Frontal cortex (tissue), 4 donors: ENCODE results near the gene LCN6. TPM values are rescaled to one million over a fixed set of nuclear protein-coding genes. Genes with fewer than 3 reads are reported as not detected.
A peak's percentile ranks its signal among the peaks of the same experiment; 100 is the strongest.

ENCODE experiments used
- DNase-seq, 2 donors: peaks; one replicate each; pipeline ENCODE4 v3.0.0; 2012; ENCODE audit warnings: low spot score in 2 of 2
- FAIRE-seq: peaks from 2 replicates; lab custom pipeline; 2012; peaks lifted over from hg19 to GRCh38; lab: Jason Lieb, UNC
- small RNA-seq: library from RNA; depleted of rRNA; stranded (forward); fragments of <200 nt; gene quantifications from one replicate; pipeline ENCODE3, GENCODE V24; 2014
- total RNA-seq: library from RNA; depleted of rRNA; stranded (reverse); fragments of >200 nt; gene quantifications from one replicate; pipeline ENCODE4 v1.2.3, GENCODE V29; 2014
- donor health status: control.
- donor health status: control.
- donor health status: control.

LCN6 gene
- total RNA-seq, 1 donor from 2014 or later: not detected

DNA sequence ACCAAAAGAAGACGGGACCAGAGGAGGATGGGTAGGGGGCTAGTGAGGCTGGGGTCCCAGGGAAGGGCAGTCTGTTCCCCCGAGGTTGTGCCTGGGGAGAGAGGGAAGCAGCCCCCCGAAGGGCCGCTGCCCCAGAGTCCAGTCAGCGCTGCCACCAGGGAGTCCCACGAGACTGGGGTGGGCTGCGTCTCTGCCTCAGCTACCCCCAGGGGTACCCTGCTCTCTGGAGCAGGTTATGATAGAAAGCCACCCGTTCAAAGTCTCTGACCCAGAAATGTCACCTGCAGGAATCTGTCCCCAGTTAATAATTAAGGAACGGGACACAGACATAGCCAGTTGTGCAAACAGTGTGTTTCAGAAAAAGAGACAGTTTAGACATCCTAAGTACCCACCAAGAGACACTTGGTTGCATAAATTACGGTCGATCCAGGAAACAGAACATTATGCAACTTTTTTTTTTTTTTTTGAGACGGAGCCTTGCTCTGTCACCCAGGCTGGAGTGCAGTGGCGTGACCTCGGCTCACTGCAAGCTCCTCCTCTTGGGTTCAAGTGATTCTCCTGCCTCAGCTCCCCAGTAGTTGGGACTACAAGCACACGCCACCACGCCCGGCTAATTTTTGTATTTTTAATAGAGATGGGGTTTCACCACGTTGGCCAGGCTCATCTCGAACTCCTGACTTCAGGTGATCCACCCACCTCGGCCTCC, 50.4 kb downstream of the LCN6 start:
- FAIRE-seq: no peak

DNA sequence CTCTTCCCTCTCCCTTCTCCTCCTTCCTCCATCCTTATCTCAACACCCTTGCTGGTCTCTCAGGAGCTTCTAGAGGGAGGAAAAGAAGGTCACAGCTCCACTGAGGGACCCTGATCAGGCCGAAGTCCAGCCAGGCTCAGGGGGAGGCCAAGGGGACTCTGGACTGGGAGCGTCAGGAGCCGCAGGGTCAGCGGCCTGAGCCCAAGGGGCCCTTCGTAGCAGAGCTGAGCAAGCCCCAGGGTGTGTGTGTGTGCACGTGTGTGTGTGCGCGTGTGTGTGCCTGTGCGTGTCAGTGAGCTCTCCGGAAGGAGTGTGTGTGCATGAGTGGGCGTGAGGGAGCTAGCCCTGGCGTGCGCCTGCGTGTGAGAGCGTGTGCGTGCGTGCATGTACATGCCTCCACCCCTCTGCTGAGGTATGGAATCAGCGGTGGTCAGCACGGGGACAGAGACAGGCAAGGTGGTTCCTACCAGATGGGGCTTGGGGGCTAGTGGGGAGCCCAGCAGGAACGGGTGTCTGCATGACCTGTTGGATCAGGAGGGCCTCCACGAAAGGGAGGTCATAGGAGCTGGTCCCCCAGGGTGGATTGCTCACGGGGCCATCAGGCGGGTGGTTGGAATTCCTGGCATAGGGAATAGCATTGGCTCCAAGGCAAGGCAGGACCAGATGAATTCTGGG, 51.0 kb downstream of the LCN6 start:
- no peak for DNase-seq
- FAIRE-seq: no peak

More for the DNA sequence above, 50.4 kb downstream of the LCN6 start:
- no peak for DNase-seq

DNA sequence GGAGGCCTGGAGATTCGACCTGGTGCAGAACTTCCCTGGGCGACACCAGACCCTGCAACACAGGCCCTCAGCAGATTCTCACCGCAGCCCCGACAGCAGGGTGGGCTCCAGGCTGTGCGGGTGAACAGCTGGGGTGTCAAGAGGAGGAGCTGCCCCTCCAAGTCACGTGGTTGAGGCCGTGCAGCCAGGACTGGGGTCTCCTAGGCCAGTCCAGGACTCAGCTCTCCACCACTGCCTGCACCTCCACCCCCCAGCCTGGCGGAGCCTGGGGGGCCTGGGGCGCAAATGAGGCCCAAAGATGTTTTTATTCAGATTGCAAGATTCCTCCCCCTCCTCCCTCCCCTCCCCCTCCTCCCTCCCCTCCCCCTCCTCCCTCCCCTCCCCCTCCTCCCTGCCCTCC, 51.8 kb downstream of the LCN6 start:
- DNase-seq: no peak
- FAIRE-seq: no peak

DNA sequence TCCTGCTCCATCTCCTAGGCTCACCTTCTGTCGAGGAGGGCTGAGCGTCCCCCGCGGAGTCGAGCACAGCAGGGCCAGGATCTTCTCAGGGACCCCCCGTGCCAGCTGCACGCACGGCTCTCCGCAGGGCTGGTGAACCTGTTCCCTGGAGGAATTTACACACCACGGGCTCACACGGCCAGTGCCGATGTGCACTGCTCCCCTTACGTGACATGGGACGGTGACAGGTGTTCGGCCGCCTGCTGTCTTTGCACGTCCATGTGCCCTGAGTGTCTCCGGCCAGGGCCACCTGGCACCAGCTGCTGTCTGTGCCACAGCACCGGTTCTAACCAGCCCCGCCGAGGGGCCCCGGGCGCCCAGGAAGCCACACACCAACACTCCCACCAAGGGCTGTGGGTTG, 52.4 kb downstream of the LCN6 start:
- FAIRE-seq (no peak), DNase-seq (no peak)

DNA sequence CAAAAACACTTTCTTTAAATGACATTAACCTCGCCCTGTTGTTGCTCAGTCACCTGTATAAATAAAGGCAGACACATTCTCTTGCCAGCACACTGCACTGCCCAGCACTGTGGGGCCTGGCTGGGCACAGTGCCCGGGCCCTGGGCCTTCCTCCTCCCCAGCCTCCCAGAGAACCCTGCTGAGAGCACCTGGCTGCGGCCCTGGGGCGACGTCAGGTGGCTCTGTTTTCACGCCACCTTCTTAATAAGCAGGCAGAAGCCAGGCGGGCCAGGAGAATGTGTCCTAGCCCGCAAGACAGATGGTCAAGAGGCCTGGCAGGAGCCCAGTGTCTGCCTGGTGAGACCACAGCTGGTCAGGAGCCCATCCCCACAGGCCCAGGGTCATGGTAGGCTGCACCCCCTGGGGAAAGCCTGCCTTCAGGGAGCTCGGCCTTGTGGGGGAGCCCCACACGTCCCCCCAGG, 52.9 kb downstream of the LCN6 start:
- FAIRE-seq (no peak), DNase-seq (no peak)

DNA sequence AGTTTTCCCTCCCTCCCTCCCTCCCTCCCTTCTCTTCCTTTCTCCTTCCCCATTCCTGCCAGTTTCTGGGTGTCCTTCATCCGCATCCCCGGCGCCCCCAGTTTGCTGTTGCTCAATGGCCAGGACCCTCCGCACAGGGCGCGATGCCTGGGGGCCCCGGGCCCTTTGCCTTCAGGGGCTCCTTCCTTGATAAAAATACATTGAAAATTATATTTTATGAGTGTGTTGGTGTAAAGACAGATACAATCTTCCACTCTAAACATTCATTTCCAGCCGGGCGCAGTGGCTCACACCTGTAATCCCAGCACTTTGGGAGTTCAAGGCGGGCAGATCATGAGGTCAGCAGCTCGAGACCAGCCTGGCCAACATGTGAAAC, 53.5 kb downstream of the LCN6 start:
- FAIRE-seq: no peak

DNA sequence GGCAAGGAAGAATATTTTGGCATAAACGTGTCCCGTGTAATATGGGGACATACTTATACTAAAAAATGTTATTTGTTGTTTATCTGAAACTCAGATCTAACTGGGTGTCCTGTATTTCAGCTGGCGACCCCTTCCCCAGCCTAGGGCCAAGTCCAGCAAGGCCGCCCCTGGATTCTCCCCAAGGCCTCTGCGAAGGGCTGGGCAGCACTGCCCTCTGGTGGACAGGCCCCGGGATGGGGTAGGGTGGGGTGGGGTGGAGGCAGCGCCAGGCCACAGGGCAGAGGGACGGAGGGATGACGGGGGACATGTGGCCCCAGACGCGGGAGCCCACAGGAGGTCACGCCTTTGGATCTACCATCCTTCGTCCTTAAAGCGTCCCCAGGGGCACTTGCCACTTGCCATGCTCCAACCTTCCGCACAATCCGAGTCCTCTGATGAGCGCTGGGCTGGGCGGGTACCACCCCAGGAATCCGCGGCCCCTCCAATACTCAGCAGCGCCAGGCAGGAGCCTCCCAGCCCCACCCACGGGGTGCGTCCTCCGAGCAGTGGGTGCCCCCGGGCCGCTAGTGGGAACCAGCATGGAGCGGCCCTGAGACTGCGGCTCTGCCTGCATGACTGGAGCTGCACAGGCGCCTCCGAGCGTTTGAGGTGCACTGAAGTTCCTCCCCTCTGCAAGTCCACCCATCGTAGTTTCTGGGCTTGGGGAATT, 54.0 kb downstream of the LCN6 start:
- DNase-seq: peak in 1 of 2 donors; percentile 74

More for the DNA sequence above, 53.5 kb downstream of the LCN6 start:
- no peak for DNase-seq

More for the DNA sequence above, 54.0 kb downstream of the LCN6 start:
- no peak for FAIRE-seq

Small RNAs within 50 kb of the gene (small RNA-seq; reads per million reads assigned to genes)
- gene ATP6V1G1P3: not detected
- gene MIR6722: not detected

Other genes with a start within 250 kb of the LCN6 start
- 15.9 TPM for gene NOTCH1, start 202.5 kb downstream of the LCN6 start, total RNA-seq
- gene EGFL7, start 85.6 kb downstream of the LCN6 start, total RNA-seq: 12.6 TPM
- gene AGPAT2, start 61.1 kb downstream of the LCN6 start, total RNA-seq: 1.2 TPM
- gene DIPK1B, start 36.0 kb downstream of the LCN6 start, total RNA-seq: 26.9 TPM
- not detected for gene LCN10, start 5.6 kb downstream of the LCN6 start, total RNA-seq
- gene LCN8, start 9.7 kb upstream of the LCN6 start, total RNA-seq: not detected
- not detected for gene LCN15, start 16.0 kb upstream of the LCN6 start, total RNA-seq
- 17.1 TPM for gene TMEM141, start 42.8 kb upstream of the LCN6 start, total RNA-seq
- gene CCDC183, start 47.8 kb upstream of the LCN6 start, total RNA-seq: 2.0 TPM
- gene RABL6, start 59.4 kb upstream of the LCN6 start, total RNA-seq: 35.1 TPM
- 0.82 TPM for gene AJM1, start 94.0 kb upstream of the LCN6 start, total RNA-seq
- gene PHPT1, start 100.9 kb upstream of the LCN6 start, total RNA-seq: 143 TPM
- 4.1 TPM for gene MAMDC4, start 103.8 kb upstream of the LCN6 start, total RNA-seq
- 140 TPM for gene EDF1, start 117.8 kb upstream of the LCN6 start, total RNA-seq
- gene TRAF2, start 138.0 kb upstream of the LCN6 start, total RNA-seq: 7.3 TPM
- gene FBXW5, start 196.2 kb upstream of the LCN6 start, total RNA-seq: 62.4 TPM
- not detected for gene C8G, start 196.7 kb upstream of the LCN6 start, total RNA-seq
- not detected for gene LCN12, start 203.7 kb upstream of the LCN6 start, total RNA-seq
- gene PTGDS, start 229.0 kb upstream of the LCN6 start, total RNA-seq: 61.1 TPM
- gene LCNL1, start 234.5 kb upstream of the LCN6 start, total RNA-seq: 0.82 TPM
- 13.5 TPM for gene PAXX, start 243.9 kb upstream of the LCN6 start, total RNA-seq
- gene CLIC3, start 248.0 kb upstream of the LCN6 start, total RNA-seq: not detected